Thoracic aorta (tissue), 2 donors: ENCODE measurements around the gene YBX2. TPM values are rescaled to one million over a fixed set of nuclear protein-coding genes. Genes with fewer than 3 reads are reported as not detected.

Experiments
- ATAC-seq: fragments of 150-250 bp; one replicate; pipeline ENCODE4 v1.8.0; 2017; ENCODE audit warnings: low read depth; ENCODE audit not compliant: insufficient number of reproducible peaks, low FRiP score
- DNase-seq: peaks from one replicate; pipeline ENCODE4 v3.0.0-alpha.2; 2020; ENCODE audit warnings: low spot score
- H3K27ac ChIP-seq, 2 donors: fragments of 200-600 bp; sonication (generic); 1 replicate in 1 of 2; 2 replicates in 1 of 2; pipeline ENCODE4 v1.5.1; 2016; ENCODE audit warnings: mild to moderate bottlenecking in 2 of 2, moderate library complexity in 2 of 2
- H3K27me3 ChIP-seq: fragments of 200-600 bp; sonication (generic); replicated peaks from 2 replicates; pipeline ENCODE4 v1.6.0; 2016; ENCODE audit warnings: mild to moderate bottlenecking; ENCODE audit not compliant: insufficient read depth
- H3K36me3 ChIP-seq: fragments of 200-600 bp; sonication (generic); one replicate; pipeline ENCODE4 v1.5.1; 2016
- H3K4me1 ChIP-seq, 2 donors: fragments of 200-600 bp; sonication (generic); 1 replicate in 1 of 2; 2 replicates in 1 of 2; pipeline versions ENCODE4 v1.5.1 to v1.6.0; 2016; ENCODE audit warnings: low read depth in 2 of 2, mild to moderate bottlenecking in 1 of 2; ENCODE audit not compliant: control insufficient read depth in 1 of 2
- H3K4me3 ChIP-seq: fragments of 200-600 bp; sonication (generic); 2 replicates; pipeline ENCODE4 v1.5.1; 2016; ENCODE audit warnings: mild to moderate bottlenecking
- H3K9me3 ChIP-seq: fragments of 200-600 bp; sonication (generic); 2 replicates; pipeline ENCODE4 v1.5.1; 2016
- total RNA-seq, 2 donors: library from RNA; depleted of rRNA; stranded (reverse); fragments of >200 nt; gene quantifications; one replicate each; pipeline versions ENCODE4 v1.1.0 to v1.2.3, GENCODE V29; 2016
- TF ChIP-seq, protein P1 (sequence below): fragments of 200-600 bp; sonication (generic); IDR thresholded peaks from one replicate; pipeline ENCODE4 v1.5.1; 2019; ENCODE audit warnings: antibody characterized with exemption

YBX2 gene
- total RNA-seq, 2 donors from 2014 or later, result not detected

DNA sequence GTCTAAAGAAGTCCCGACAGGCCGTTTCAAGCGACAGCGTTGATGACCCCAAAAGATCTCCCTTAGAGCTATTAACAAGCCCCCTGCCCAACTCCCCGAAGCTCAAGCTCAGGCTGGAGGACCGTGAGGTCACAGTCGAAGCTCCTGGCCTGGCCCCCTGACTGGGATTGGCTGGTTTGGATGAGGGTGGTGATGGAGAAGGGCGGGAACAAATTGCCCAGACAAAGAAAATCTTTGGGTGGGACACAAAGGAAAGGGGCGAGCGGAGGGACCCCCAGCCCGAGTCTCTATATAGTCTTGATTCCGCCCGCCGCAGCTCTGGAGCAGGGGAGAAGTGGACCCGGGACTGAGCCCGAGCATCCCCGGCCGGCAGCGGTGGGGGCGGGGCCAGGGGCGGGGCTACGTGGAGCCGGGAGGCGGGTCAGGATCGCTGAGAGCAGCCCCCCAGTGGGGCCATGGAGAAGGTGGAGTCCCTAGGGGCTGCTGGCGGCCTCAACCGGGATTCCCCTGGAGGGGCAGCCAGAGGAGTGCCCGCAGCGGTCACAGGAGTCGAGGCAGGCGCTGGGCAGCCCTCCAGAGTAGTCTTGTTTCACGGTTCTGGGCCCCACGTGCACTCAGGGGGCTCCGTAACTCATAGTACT lies 35.7 kb upstream of the YBX2 start:
- peaks cover 9% of the 10 kb centered on the region for H3K36me3 ChIP-seq
- peak overlapping the region; percentile 88 to 98 for H3K27ac ChIP-seq
- no peak for DNase-seq
- H3K4me1 ChIP-seq, result peaks cover 3 to 17% of the 10 kb centered on the region in 2 donors
- no peaks in the 10 kb centered on the region for H3K9me3 ChIP-seq
- TF ChIP-seq, protein P1, sequence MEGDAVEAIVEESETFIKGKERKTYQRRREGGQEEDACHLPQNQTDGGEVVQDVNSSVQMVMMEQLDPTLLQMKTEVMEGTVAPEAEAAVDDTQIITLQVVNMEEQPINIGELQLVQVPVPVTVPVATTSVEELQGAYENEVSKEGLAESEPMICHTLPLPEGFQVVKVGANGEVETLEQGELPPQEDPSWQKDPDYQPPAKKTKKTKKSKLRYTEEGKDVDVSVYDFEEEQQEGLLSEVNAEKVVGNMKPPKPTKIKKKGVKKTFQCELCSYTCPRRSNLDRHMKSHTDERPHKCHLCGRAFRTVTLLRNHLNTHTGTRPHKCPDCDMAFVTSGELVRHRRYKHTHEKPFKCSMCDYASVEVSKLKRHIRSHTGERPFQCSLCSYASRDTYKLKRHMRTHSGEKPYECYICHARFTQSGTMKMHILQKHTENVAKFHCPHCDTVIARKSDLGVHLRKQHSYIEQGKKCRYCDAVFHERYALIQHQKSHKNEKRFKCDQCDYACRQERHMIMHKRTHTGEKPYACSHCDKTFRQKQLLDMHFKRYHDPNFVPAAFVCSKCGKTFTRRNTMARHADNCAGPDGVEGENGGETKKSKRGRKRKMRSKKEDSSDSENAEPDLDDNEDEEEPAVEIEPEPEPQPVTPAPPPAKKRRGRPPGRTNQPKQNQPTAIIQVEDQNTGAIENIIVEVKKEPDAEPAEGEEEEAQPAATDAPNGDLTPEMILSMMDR, result no peak
- H3K27me3 ChIP-seq, result no peaks in the 10 kb centered on the region
- H3K4me3 ChIP-seq, result peak overlapping the region; percentile 93
- ATAC-seq, result peak; percentile 74

DNA sequence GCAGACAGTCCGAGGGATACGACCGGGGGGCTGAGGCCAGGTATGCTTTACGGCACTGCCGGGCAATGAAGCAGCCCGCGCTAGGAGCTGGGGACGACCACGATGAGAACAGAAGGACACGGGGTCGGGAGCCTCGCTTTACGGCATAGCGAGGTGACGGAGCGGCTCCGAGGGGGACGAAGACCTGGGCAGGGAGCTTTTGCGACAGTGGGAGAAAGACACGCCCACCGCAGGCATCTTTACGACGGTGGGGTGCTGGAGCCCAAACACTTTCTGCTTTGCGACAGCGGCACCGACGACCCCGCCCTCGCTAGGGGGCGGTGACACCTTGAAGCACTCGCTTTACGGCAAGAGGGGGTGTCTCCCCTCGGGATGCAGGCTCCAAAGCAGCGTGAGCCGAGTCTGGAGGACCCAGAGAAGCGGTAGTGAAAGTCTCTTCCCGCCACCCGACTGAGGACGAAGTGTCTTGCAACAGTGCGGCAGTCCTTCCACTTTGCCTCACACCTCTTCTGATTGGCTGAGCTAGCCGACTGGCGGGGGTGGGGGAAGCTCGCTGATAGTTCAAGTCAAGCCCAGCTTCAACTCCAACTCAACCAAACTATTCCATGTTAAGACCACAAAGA lies 35.0 kb upstream of the YBX2 start:
- ATAC-seq (peak; percentile 78), DNase-seq (peak; percentile 95)
- Histone ChIP-seq H3K36me3 (peaks cover 10% of the 10 kb centered on the region), H3K4me3 (peak overlapping the region; percentile 93), H3K27ac (peak overlapping the region; percentile 88 to 98), H3K4me1 (peaks cover 3 to 17% of the 10 kb centered on the region in 2 donors), H3K27me3 (no peaks in the 10 kb centered on the region), H3K9me3 (no peaks in the 10 kb centered on the region)
- TF ChIP-seq, protein P1, result no peak

DNA sequence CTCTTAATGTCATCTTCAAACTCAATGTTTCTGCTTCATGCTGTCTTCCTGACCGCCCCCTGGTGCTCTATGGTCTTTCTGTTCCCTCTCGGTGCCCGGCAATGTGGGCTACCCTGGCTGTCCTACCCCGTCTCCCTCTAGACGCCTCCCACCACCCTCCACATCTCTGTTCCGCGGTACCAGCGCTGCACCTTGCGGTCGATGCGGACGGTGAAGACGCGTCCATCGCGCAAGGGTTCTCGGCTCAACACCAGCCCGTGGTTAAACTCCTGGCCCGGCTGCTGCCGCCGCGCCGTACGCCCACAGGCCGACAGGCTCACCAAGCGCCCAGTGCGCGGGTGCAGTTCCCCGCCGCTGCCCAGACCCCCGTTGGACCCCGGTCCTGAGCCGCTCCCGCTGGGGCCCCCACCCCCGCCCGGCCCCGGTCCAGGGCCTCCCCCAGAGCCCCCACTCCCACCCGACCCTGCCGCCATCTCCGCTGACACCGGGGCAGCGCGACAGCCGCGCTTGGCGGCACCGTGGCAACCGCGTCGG lies 34.5 kb upstream of the YBX2 start, which contains the start of gene NEURL4:
Gene NEURL4 (minus strand): TSS at position 496 of the 534 bp plus-strand sequence. CDS start 23 bp downstream, at position 473.
- H3K4me1 ChIP-seq, result peaks cover 3 to 17% of the 10 kb centered on the region in 2 donors
- H3K36me3 ChIP-seq, result peaks cover 11% of the 10 kb centered on the region
- DNase-seq, result no peak
- peak within 1 kb of the TSS; percentile 93 for H3K4me3 ChIP-seq
- TF ChIP-seq, protein P1, result no peak
- H3K27me3 ChIP-seq, result no peaks in the 10 kb centered on the region
- ATAC-seq, result no peak
- H3K27ac ChIP-seq, result peak within 1 kb of the TSS; percentile 88 to 98
- H3K9me3 ChIP-seq, result no peaks in the 10 kb centered on the region

DNA sequence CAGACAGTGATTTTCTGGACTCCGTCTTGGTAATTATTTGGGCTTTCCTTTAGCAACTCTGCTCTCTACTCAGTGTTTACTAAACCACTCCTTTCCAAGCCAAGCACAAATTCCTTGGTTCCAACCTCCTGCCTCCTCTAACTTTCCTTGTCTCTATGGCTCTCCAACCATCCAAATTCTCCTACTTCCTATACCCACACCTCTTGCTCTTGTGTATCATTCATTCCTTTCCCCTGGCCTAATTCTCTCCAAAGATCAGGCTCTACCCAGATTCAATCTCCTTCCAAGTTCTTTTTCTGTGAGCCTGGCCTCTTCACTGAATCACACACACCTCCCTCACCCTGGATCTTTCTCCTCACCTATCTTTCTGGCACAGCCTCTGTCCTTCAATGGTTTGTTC lies 33.6 kb upstream of the YBX2 start:
- peaks cover 20% of the 10 kb centered on the region for H3K36me3 ChIP-seq
- DNase-seq (no peak), ATAC-seq (no peak)
- H3K4me1 ChIP-seq, result peaks cover 3 to 17% of the 10 kb centered on the region in 2 donors
- TF ChIP-seq, protein P1, result no peak
- no peaks in the 10 kb centered on the region for H3K27me3 ChIP-seq
- no peak overlapping the region for H3K4me3 ChIP-seq
- no peaks in the 10 kb centered on the region for H3K9me3 ChIP-seq
- H3K27ac ChIP-seq, result peak overlapping the region in 1 of 2 donors; percentile 98

DNA sequence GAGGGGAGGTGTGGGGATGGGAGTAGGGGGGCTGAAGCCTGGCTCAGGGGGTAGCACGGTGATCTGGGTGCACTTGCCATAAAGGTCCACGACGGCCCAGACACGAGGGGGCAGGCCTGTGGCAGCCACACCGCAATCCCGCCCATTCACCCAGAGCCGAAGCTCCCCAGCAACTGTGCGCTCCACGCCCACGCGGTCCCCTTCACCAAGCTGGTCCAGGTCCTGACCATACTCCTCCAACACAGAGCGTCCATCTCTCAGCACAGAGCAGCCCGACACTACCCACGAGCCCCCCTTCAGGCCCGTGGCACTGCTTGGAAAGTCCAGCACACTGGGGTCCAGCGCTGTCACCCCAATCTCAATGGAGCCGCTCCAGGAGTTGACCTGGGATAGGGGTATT lies 33.1 kb upstream of the YBX2 start:
- Histone ChIP-seq H3K27me3 (no peaks in the 10 kb centered on the region), H3K9me3 (no peaks in the 10 kb centered on the region), H3K36me3 (peaks cover 25% of the 10 kb centered on the region), H3K4me1 (peaks cover 3 to 17% of the 10 kb centered on the region in 2 donors), H3K4me3 (no peak overlapping the region), H3K27ac (no peak overlapping the region)
- ATAC-seq (no peak), DNase-seq (no peak)
- TF ChIP-seq, protein P1, result no peak
